Measurements from ENCODE around the gene VLDLR.
"Not testable (repeated sequence)": the region's sequence is repeated elsewhere in the genome, so short reads cannot be mapped to it uniquely, and the experiment has no call there.

The VLDLR gene

DNA sequence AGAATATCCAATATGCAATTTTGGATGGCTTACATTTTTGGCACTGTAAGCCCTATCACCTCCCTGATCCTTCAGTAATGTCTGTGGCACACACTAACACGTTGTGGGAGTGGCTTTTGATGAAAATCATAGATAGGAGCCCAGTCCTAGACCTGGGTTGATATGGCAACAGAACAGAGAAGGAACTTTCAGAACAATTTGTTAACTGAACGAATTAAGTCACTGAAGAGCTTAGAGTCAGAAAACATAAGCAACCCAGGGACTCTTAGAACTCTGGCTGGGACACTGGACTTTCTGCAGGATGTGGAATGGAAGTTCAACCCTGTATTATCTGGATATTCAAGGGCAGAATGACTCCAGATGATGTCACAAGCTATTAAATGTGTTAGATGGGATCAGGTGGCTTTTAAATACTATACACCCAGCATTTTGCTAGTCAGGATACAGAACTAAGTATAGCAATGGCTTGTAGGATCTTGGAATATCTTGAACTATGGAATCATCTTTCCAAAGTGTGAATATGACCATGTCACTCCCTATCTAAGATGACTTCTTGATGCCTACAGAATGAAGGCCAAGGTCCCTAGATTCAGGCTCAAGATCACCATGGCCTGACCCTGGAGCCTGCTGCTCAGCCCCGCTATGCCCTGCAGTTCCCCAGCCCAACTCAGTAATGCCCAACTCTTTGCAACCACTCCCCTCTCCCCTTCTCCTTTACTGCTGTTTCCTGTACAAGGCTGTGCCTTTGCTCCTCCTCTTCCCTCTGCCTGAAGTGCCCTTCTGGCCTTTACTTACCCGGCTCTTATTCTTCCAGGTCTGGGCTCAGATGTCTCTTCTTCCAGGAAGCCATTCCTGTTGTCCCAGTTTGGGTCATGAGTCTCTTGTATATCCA is 42.8 kb downstream of the VLDLR start:
- no peak for FAIRE-seq

DNA sequence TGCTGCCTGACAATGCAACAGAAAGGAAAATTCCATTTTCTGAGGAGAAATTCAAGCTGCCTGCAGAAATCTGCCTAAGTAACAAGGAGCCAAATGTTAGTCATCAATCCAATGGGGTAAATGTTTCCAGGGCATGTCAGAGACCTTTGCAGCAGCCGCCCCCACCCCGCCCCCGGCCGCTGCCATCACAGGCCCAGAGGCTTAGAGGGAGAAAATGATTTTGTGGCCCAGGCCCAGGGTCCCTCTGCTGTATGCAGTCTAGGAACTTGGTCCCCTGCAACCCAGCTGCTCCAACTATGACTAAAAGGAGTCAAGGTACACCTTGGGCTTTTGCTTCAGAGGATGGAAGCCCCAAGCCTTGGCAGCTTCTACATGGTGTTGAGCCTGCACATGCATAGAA is 45.0 kb downstream of the VLDLR start:
- FAIRE-seq: no peak

- no peak for FAIRE-seq
Measured at GRCh38 chr9:2673161-2673560, 51.6 kb downstream of the VLDLR start.

- peak; percentile 90 for FAIRE-seq
Measured at GRCh38 chr9:2674141-2674824, 52.7 kb downstream of the VLDLR start.

DNA sequence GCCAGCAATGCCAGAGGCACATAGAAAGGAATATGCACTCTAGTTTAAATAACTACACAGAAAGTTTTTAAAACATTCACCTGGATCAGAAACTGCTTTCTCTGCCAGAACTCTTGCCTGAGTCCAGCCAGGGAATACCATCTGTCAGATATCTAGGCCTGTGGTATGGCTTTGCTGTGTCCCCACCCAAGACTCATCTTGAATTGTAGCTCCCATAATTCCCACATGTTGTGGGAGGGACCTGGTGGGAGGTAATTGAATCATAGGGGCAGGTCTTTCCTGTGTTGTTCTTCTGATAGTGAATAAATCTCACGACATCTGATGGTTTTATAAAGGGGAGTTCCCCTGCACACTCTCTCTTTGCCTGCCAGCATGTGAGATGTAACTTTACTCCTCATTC is 54.2 kb downstream of the VLDLR start:
- FAIRE-seq: no peak

- no peak for FAIRE-seq
Measured at GRCh38 chr9:2676466-2676865, 54.9 kb downstream of the VLDLR start.

DNA sequence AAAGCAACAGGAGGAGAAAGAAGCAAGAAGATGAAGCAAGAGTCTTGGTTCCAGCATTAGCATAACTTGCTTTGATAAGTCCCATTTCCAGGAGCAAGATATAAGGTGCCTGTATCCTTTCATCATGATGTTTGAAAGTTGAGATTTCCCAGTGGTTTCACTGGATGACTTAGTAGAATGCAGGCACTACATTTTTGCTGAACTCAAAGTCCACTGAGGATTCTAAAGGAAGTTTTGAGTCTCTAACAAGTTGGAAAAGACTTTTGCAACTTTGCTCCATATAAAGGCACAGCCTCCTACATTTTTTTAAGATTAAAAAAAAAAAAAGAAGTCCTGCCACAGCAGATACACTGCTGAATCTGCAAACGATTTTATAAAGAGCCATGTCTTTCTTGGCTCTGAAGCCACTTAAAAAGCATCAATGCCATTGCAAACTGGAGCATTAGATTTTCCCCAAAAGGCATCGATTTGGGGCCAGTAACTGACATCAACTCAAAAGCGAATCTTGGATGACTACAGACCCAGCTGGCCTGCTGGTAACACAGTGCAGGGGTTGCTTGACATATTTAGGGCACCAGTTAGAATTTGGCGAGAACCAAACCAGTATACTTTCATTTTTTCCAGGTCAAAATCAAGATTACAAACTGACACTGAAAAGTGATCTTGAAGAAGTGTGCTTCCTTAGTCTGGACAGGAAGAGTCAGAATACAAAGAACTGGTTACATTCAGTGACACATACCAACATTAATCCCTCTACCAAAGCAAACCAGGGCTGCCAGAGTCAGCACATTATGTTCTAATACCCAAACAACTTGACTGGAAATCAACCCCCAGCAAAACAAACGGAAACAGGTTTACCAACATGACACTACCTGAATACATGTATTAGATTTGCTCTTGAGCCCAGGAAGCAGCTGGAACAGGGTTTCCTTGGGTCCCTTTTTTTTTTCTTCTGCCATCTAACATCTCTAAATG is 56.6 kb downstream of the VLDLR start:
- FAIRE-seq: no peak

GRCh38 chr9:2679011-2679410 is 57.4 kb downstream of the VLDLR start:
- no peak for FAIRE-seq

DNA sequence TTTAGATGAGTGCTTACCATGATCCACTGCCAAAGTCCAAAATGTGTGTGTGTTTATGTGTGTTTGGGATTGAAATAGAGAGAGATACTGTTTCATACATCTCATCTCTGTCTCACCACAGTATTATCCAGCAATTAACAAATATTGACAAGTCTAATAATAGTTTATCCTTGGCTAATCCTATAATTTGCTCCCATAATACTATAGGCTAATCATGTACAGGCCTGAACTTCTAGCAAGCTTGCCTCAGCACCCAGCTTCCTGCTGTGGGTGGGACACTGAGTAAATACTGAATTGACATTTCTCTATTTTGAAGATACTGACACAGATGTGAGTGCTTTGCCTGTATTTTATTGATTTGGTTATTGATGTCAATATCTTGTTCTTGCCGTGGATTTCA is 60.4 kb downstream of the VLDLR start:
- no peak for FAIRE-seq

DNA sequence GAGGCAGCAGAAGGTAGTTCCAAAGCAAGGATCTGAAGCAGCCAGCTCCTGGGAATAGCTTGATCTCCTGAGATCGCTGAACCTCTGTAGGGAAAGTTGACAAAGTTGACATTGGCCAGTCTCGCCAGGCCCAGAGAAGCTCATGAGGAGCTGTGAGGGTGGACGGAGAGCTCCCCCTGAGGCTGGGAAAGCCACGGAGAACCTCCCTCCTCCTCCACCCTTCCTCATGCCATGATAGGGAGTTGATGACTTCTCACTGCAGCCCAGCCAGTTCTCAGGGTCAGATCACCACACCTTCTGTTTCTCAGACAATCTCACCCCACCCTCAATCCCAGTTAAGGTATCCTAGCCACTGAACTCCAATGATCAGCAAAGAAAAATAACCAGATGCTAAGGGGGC is 65.3 kb downstream of the VLDLR start:
- FAIRE-seq: no peak

DNA sequence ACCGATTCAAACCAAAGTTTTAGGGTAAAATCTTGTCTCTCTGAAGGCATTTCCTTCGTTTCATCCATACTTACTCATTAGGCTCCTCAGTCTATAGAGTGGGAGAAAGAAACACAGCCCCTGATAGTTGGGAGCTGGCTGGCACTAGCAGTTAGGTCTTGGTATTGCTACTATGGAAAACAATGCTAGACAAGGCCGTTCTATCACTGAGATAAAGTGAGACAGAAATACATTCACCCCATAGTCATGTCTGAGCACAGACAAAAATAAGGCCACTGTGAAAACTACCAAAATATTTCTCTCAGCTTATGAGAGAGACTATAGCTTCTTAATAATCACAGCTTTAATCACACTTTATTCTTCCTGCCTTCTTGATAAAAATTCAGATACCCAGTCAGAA is 67.0 kb downstream of the VLDLR start:
- FAIRE-seq: no peak

- no peak for FAIRE-seq
Measured at GRCh38 chr9:2691212-2691611, 69.6 kb downstream of the VLDLR start.

DNA sequence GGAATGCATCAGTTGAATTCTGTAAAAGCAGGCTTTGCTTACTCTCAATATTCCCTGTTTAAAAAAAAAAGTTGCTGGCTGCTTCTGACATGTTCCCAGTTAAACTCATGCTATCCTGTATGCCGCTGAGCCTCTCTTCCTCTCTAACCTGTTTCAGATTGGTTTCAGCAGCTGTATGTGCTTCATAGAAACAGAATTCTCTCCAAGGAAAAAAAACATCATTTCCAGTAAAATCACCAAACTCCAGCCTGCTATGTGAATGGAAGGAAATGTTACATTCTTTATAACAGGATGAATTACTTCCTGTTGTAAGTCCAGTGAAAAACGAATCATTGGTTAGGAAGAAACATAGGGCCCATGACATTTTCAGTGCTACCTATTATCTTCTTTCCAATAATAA is 70.0 kb downstream of the VLDLR start:
- no peak for FAIRE-seq

- no peak for FAIRE-seq
Measured at GRCh38 chr9:2693056-2693455, 71.5 kb downstream of the VLDLR start.

- FAIRE-seq: no peak
Measured at GRCh38 chr9:2697492-2697891, 75.9 kb downstream of the VLDLR start.

DNA sequence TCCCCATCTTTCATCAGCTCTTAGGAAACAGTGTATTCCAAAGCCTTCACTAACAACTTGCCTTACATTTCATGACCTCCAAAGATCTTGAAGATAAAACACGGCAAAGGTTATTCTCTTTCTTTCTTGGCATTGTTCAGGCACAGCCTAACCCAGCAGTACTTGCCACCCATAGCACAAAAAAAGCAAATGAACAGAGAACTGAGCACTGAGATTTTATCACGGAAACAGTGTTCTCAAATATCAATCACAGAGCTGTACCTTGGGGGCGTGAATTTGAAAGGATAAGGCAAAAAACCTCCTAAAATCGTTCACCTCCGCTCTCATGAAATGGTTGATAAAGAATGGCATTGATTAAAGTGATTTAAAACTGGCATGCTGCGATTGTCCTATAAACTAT is 78.8 kb downstream of the VLDLR start:
- no peak for FAIRE-seq

DNA sequence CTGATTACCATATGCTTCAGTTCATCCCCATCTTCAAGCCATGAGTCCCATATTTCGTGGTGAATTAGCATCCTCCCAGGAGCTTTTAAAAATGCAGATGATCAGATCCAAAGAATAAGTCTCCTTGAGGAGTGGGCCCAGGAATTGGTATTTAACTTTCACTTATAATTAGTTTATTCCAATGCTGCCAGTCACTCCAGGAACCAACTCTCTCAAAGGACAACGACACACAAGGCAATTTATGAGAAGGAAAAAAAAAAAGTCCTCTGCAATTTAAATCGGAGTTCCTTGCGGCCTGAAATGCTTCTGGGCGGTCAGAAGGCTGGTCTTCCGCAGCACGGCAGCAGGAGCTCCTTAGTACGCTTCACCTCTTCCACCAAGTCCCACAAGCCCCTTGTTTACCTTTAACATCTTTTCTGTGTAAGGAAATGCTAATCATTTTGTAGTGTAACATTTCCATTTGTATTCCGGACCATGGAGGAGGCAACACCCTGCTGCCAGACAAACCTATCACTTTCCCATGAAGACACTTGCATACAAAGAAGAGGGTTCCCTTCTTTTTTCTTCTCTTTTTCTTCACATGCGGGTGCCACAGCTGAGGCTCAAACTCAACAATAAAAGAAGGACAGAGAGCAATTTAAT is 79.4 kb downstream of the VLDLR start:
- no peak for FAIRE-seq

DNA sequence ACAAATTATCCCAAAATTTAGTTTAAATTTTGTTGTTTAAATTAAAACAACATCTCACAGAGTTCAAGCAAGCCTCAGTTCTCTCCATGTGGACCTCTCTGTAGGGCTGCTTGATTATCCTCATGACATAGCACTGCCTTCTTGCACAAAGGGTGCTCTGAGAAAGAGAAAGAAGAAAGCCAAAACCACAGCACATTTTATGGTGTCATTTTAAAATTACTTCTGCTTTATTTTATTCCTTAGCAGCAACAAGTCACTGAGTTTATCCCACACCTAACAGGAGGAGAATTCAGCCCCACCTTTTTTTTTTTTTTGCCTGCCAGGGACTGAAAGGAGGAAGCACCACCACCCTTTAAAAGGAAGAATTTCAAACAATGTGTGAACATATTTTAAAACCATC is 82.9 kb downstream of the VLDLR start:
- FAIRE-seq: no peak

GRCh38 chr9:2707256-2707655 is 85.7 kb downstream of the VLDLR start:
- not testable (repeated sequence) for FAIRE-seq
